ENCODE results near the gene KCNJ1. TPM values are rescaled to one million over a fixed set of nuclear protein-coding genes. Genes with fewer than 3 reads are reported as not detected.

The KCNJ1 gene
- total RNA-seq, 1 donor from 2014 or later = not detected

DNA sequence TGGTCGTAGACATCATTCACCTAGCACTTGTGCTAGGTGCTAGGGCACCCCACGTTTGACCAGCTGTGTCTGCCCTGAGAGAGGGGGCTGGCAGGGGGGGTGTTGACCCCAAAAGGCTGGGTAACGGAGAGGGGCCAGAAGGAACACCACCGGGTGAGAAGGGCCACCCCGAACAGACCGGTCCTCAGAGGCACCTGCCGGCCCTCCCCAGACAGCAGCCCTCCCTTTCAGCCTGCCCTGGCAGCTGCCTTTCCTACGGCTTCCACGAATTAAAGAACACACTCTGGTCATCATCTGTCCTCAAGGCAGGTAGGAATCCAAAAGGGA, 23.1 kb upstream of the KCNJ1 start:
- no peak for DNase-seq (ENCODE audit: low spot score in 2 of 2, unreplicated experiment in 2 of 2)
- no peaks in the 10 kb centered on the region for H3K36me3 Mint-ChIP-seq
- TF ChIP-seq, protein P1, sequence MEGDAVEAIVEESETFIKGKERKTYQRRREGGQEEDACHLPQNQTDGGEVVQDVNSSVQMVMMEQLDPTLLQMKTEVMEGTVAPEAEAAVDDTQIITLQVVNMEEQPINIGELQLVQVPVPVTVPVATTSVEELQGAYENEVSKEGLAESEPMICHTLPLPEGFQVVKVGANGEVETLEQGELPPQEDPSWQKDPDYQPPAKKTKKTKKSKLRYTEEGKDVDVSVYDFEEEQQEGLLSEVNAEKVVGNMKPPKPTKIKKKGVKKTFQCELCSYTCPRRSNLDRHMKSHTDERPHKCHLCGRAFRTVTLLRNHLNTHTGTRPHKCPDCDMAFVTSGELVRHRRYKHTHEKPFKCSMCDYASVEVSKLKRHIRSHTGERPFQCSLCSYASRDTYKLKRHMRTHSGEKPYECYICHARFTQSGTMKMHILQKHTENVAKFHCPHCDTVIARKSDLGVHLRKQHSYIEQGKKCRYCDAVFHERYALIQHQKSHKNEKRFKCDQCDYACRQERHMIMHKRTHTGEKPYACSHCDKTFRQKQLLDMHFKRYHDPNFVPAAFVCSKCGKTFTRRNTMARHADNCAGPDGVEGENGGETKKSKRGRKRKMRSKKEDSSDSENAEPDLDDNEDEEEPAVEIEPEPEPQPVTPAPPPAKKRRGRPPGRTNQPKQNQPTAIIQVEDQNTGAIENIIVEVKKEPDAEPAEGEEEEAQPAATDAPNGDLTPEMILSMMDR (IDR thresholded peaks at IDR 0.05; ENCODE audit: unreplicated experiment) = no peak
- peak overlapping the region; percentile 74 for H3K4me3 Mint-ChIP-seq
- no peak overlapping the region for H3K27ac Mint-ChIP-seq
- H3K9me3 Mint-ChIP-seq = no peaks in the 10 kb centered on the region
- H3K4me1 Mint-ChIP-seq = peaks cover 32% of the 10 kb centered on the region
- peaks cover 48% of the 10 kb centered on the region for H3K27me3 Mint-ChIP-seq (ENCODE audit: low read depth)

DNA sequence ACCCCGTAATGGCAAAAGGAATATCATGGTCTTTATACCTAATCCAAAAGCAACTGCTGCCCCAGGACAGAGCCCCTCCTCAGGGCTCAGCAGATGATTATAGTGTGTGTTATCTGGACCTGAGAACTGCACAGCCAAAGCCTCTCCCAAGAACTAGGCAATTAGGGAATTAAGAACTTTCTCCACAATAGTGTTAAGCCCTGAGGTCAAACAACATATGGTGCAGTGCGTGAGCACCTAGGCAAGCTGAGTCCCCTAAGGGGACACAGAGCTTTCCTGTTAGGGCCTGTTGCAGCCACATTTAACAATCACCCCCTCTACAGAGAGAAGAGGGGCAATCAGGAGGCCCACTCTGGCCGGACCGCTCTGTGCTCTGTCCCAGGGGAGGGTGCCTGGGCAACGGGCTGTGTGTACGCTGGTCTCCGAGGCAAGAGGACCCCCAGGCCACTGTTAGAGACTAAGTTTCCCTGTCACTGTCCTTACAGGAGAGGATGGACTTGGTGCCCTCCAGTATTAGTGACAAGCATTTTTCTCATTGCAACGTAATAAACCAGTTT, 22.6 kb upstream of the KCNJ1 start:
- Mint-ChIP-seq H3K4me3 (peak overlapping the region; percentile 74), H3K9me3 (no peaks in the 10 kb centered on the region), H3K27ac (no peak overlapping the region), H3K36me3 (no peaks in the 10 kb centered on the region), H3K27me3 (ENCODE audit: low read depth) (peaks cover 49% of the 10 kb centered on the region), H3K4me1 (peaks cover 30% of the 10 kb centered on the region)
- TF ChIP-seq, protein P1 (IDR thresholded peaks at IDR 0.05; ENCODE audit: unreplicated experiment) = no peak
- DNase-seq (ENCODE audit: low spot score in 2 of 2, unreplicated experiment in 2 of 2) = no peak

DNA sequence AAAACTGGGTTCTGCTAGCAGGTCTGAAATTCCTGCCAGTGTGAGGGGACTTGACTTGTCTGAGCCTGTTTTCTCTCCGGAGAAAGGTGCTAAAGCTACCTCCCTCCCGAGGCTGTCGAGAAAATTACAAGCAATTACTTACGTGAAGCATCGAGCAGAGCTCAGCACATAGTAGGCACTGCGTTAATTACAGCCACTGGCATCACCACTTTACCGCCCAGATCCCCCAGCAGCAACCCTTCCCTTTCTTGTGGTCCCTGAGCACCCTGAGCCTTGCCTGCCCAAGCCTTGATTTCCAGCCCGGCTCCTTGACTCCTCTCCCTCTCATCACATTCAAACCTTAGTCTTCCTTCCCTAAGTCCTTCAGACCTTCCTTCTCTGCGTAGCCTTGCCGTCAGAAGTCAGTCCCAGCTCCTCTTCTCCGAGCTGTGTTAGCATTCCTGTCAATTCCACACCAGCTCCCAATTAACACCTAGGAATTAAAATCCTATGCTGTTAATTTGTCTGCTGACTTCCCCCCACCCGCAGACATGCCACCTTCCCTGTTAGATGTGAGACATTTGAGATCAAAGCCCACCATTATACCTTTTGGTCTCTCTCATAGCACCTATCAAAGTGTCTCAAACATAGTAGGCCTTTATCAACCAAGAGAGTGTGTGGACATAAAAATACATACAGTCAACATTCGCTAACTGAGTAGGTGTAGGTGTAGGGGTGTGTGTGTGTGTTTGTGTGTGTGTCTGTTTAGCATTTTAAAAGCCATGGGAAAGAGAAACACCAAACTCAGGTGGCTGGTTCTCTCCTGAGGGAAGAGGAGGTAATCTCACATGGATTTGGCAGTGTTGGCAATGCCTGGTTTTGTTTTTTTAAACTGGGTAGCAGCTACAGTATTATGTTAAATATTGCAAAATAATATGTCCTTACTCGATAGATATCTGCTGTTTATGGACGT, 21.2 kb upstream of the KCNJ1 start:
- H3K27ac Mint-ChIP-seq = no peak overlapping the region
- no peak for DNase-seq (ENCODE audit: low spot score in 2 of 2, unreplicated experiment in 2 of 2)
- peaks cover 61% of the 10 kb centered on the region for H3K27me3 Mint-ChIP-seq (ENCODE audit: low read depth)
- H3K4me3 Mint-ChIP-seq = no peak overlapping the region
- no peaks in the 10 kb centered on the region for H3K36me3 Mint-ChIP-seq
- H3K9me3 Mint-ChIP-seq = no peaks in the 10 kb centered on the region
- TF ChIP-seq, protein P1 (IDR thresholded peaks at IDR 0.05; ENCODE audit: unreplicated experiment) = no peak
- H3K4me1 Mint-ChIP-seq = peaks cover 26% of the 10 kb centered on the region

- H3K9me3 Mint-ChIP-seq = no peaks in the 10 kb centered on the region
- H3K27ac Mint-ChIP-seq = no peak overlapping the region
- H3K36me3 Mint-ChIP-seq = no peaks in the 10 kb centered on the region
- H3K27me3 Mint-ChIP-seq (ENCODE audit: low read depth) = peaks cover 67% of the 10 kb centered on the region
- no peak for DNase-seq (ENCODE audit: low spot score in 2 of 2, unreplicated experiment in 2 of 2)
- H3K4me3 Mint-ChIP-seq = no peak overlapping the region
- TF ChIP-seq, protein P1 (IDR thresholded peaks at IDR 0.05; ENCODE audit: unreplicated experiment) = no peak
- peaks cover 17% of the 10 kb centered on the region for H3K4me1 Mint-ChIP-seq
Measured at GRCh38 chr11:128886406-128887124, 19.5 kb upstream of the KCNJ1 start.

- H3K9me3 Mint-ChIP-seq = no peaks in the 10 kb centered on the region
- H3K36me3 Mint-ChIP-seq = no peaks in the 10 kb centered on the region
- H3K4me1 Mint-ChIP-seq = peaks cover 11% of the 10 kb centered on the region
- DNase-seq (ENCODE audit: low spot score in 2 of 2, unreplicated experiment in 2 of 2) = peak in 1 of 2 experiments; percentile 73
- H3K4me3 Mint-ChIP-seq = no peak overlapping the region
- TF ChIP-seq, protein P1 (IDR thresholded peaks at IDR 0.05; ENCODE audit: unreplicated experiment) = peak; percentile 86
- H3K27me3 Mint-ChIP-seq (ENCODE audit: low read depth) = peaks cover 60% of the 10 kb centered on the region
- H3K27ac Mint-ChIP-seq = no peak overlapping the region
Measured at GRCh38 chr11:128884703-128885338, 17.7 kb upstream of the KCNJ1 start.
